ENCODE measurements around the gene GABRB3. TPM values are rescaled to one million over a fixed set of nuclear protein-coding genes. Genes with fewer than 3 reads are reported as not detected.

The GABRB3 gene
- total and polyA plus RNA-seq, 2 donors (not counting 3 experiments of a cell fraction or from before 2014, with no cell fraction given), result 0.03 TPM; not detected in 1

- H2AFZ ChIP-seq (ENCODE audit: low read depth, low read length), result no peak overlapping the region
- no peak for TF ChIP-seq MYC (IDR thresholded peaks at IDR 0.05; ENCODE audit: low read depth, low read length)
- TF ChIP-seq EZH2 (IDR thresholded peaks at IDR 0.05; ENCODE audit: borderline replicate concordance, low read depth, low read length, severe bottlenecking), result no peak
- TF ChIP-seq POLR2A (IDR thresholded peaks at IDR 0.05; ENCODE audit: low read depth, low read length), result no peak
- no peak for TF ChIP-seq CTCF (IDR thresholded peaks at IDR 0.05; ENCODE audit: extremely low read depth in 1 of 2, insufficient read depth in 1 of 2, low read depth in 1 of 2, low read length in 2 of 2)
- TF ChIP-seq GATA2 (IDR thresholded peaks at IDR 0.05; ENCODE audit: insufficient read depth, insufficient read length, low read depth, low read length), result no peak
- TF ChIP-seq JUN (IDR thresholded peaks at IDR 0.05; ENCODE audit: borderline replicate concordance, insufficient read depth, insufficient read length, low read depth), result no peak
- TF ChIP-seq MAX (IDR thresholded peaks at IDR 0.05; ENCODE audit: insufficient read depth, insufficient read length), result no peak
- TF ChIP-seq FOS (IDR thresholded peaks at IDR 0.05; ENCODE audit: borderline replicate concordance, insufficient read depth, low read length), result no peak
- TF ChIP-seq POLR2AphosphoS5 (IDR thresholded peaks at IDR 0.05; ENCODE audit: insufficient read depth, low read depth, low read length), result no peak
- no peaks in the 10 kb centered on the region for H3K79me2 ChIP-seq (ENCODE audit: control insufficient read depth, insufficient read depth, low read length)
- H3K4me1 ChIP-seq (ENCODE audit: control insufficient read depth, extremely low read depth, insufficient read depth, low read length), result no peaks in the 10 kb centered on the region
- dilution Hi-C loops (cut with MboI; ENCODE audit: extremely low pct_ligation_motif_present, low sequenced_read_pairs), result no loop called here
- no peaks in the 10 kb centered on the region for H3K36me3 ChIP-seq (ENCODE audit: control insufficient read depth in 2 of 2, extremely low read depth in 1 of 2, insufficient read depth in 2 of 2, low read length in 2 of 2)
- H3K9me3 ChIP-seq (replicated peaks; ENCODE audit: control insufficient read depth, insufficient read depth, low read length), result peaks cover 13% of the 10 kb centered on the region
- H3K9me1 ChIP-seq (replicated peaks; ENCODE audit: control insufficient read depth, extremely low read depth, insufficient read depth, low read length), result no peaks in the 10 kb centered on the region
- no peak overlapping the region for H3K4me2 ChIP-seq (ENCODE audit: insufficient read depth, low read length)
- no peak for DNase-seq (ENCODE audit: low read depth, low spot score)
- H3K27me3 ChIP-seq (ENCODE audit: control insufficient read depth in 2 of 2, insufficient read depth in 2 of 2, low read length in 2 of 2), result no peaks in the 10 kb centered on the region
- no peak overlapping the region for H3K9ac ChIP-seq (replicated peaks; ENCODE audit: extremely low read depth, insufficient read depth, low read length)
- intact Hi-C loops (cut with micrococcal nuclease), result no loop called here
- H3K27ac ChIP-seq (ENCODE audit: insufficient read depth, low read depth, low read length), result no peak overlapping the region
- CTCF ChIA-PET, result no interaction called here
- no peaks in the 10 kb centered on the region for H4K20me1 ChIP-seq (replicated peaks; ENCODE audit: control insufficient read depth, extremely low read depth, insufficient read depth, low read length)
- no peak overlapping the region for H3K4me3 ChIP-seq (replicated peaks in 1 of 3; ENCODE audit: insufficient read depth in 1 of 3, low read depth in 1 of 3, low read length in 3 of 3)
- POLR2A ChIA-PET, result no interaction called here
- BruUV-seq (replicated peaks), result no TSS peak
- FAIRE-seq, result no peak
These were observed 33.3 kb upstream of the GABRB3 start for GRCh38 chr15:26806151-26806550.

All from endothelial cell of umbilical vein (primary cell).